Suprapubic skin (tissue), 4 donors: Measurements from ENCODE around the gene TAF6L. TPM values are rescaled to one million over a fixed set of nuclear protein-coding genes. Genes with fewer than 3 reads are reported as not detected.

ENCODE experiments used
- DNase-seq, 2 donors: peaks; one replicate each; pipeline ENCODE4 v3.0.0-alpha.2; 2019; ENCODE audit warnings: low spot score in 2 of 2
- H3K27ac ChIP-seq: fragments of 200-600 bp; sonication (generic); one replicate; pipeline ENCODE4 v1.5.1; 2019
- H3K27me3 ChIP-seq: fragments of 200-600 bp; sonication (generic); one replicate; pipeline ENCODE4 v1.5.1; 2019
- H3K36me3 ChIP-seq: fragments of 200-600 bp; sonication (generic); one replicate; pipeline ENCODE4 v1.5.1; 2019
- H3K4me1 ChIP-seq: fragments of 200-600 bp; sonication (generic); one replicate; pipeline ENCODE4 v1.5.1; 2019
- H3K4me3 ChIP-seq: fragments of 200-600 bp; sonication (generic); one replicate; pipeline ENCODE4 v1.5.1; 2019; ENCODE audit warnings: mild to moderate bottlenecking
- H3K9me3 ChIP-seq: fragments of 200-600 bp; sonication (generic); one replicate; pipeline ENCODE4 v1.5.1; 2019
- CTCF ChIP-seq, 2 donors: fragments of 200-600 bp in 1 of 2; fragments of 450-650 bp in 1 of 2; sonication (generic) in 1 of 2; IDR thresholded peaks; one replicate each; pipeline ENCODE4 v1.5.1; 2016 to 2019; ENCODE audit warnings: antibody characterized with exemption in 2 of 2, mild to moderate bottlenecking in 1 of 2, moderate library complexity in 1 of 2
- EP300 ChIP-seq: sonication (generic); formaldehyde crosslinking; IDR thresholded peaks from one replicate; pipeline ENCODE4 v1.6.1; 2017; ENCODE audit warnings: antibody characterized with exemption
- POLR2A ChIP-seq, 2 donors: fragments of 450-650 bp; IDR thresholded peaks; one replicate each; pipeline ENCODE4 v1.6.1; 2017; ENCODE audit warnings: antibody characterized with exemption in 2 of 2, mild to moderate bottlenecking in 2 of 2, moderate library complexity in 2 of 2
- POLR2AphosphoS5 ChIP-seq, 3 donors: sonication (generic); formaldehyde crosslinking; IDR thresholded peaks; one replicate each; pipeline ENCODE4 v1.6.1; 2017; ENCODE audit warnings: antibody characterized with exemption in 3 of 3
- WGBS: methylation state at CpG from one replicate; pipeline ENCODE4 v1.1.5; 2018; 5-methylcytosine and 5-hydroxymethylcytosine counted together
- total RNA-seq, 4 donors: library from RNA; depleted of rRNA; stranded (reverse); fragments of >200 nt; gene quantifications; one replicate each; pipeline ENCODE4 v1.1.0, GENCODE V29; 2016

The TAF6L gene
- total RNA-seq, 4 donors from 2014 or later: 10.2 to 48.7 (median 21.9) TPM

GRCh38 chr11:62791501-62792201 is 20.5 kb downstream of the TAF6L start, which contains the start of gene TMEM223:
Gene TMEM223, minus strand, starts transcription at chr11:62792006. Its CDS starts 12 bp downstream, at chr11:62791994.
- DNase-seq: peak; percentile 90 to 94
- Histone ChIP-seq H3K4me3 (peak within 1 kb of the TSS; percentile 92), H3K27me3 (no peaks in the 10 kb centered on the region), H3K4me1 (peaks cover 48% of the 10 kb centered on the region), H3K9me3 (no peaks in the 10 kb centered on the region), H3K36me3 (peaks cover 54% of the 10 kb centered on the region), H3K27ac (peak within 1 kb of the TSS; percentile 91)
- TF ChIP-seq CTCF (IDR thresholded peaks at IDR 0.05) (no peak), POLR2A (IDR thresholded peaks at IDR 0.05) (peak in 1 of 2 donors; percentile 47), POLR2AphosphoS5 (IDR thresholded peaks at IDR 0.05) (peak; percentile 35 to 80 (median 77)), EP300 (no peak)
- 3% methylated on average over 11 of the region's 58 CpGs for WGBS

- peak overlapping the region; percentile 92 for H3K4me3 ChIP-seq
- H3K27me3 ChIP-seq: no peaks in the 10 kb centered on the region
- H3K27ac ChIP-seq: peak overlapping the region; percentile 91
- no peaks in the 10 kb centered on the region for H3K9me3 ChIP-seq
- DNase-seq: no peak
- no peak for TF ChIP-seq POLR2A (IDR thresholded peaks at IDR 0.05)
- H3K4me1 ChIP-seq: peaks cover 48% of the 10 kb centered on the region
- 20% methylated on average over 8 of the region's 11 CpGs for WGBS
- H3K36me3 ChIP-seq: peaks cover 59% of the 10 kb centered on the region
These were observed 21.0 kb downstream of the TAF6L start for GRCh38 chr11:62792202-62792575.

- peaks cover 33% of the 10 kb centered on the region for H3K4me1 ChIP-seq
- WGBS: 79% methylated on average over 8 of the region's 8 CpGs
- no peak overlapping the region for H3K4me3 ChIP-seq
- no peak for DNase-seq
- H3K36me3 ChIP-seq: peaks cover 75% of the 10 kb centered on the region
- TF ChIP-seq POLR2A (IDR thresholded peaks at IDR 0.05): no peak
- no peak for TF ChIP-seq EP300
- no peak for TF ChIP-seq POLR2AphosphoS5 (IDR thresholded peaks at IDR 0.05)
- no peak for TF ChIP-seq CTCF (IDR thresholded peaks at IDR 0.05)
- no peaks in the 10 kb centered on the region for H3K9me3 ChIP-seq
- H3K27me3 ChIP-seq: no peaks in the 10 kb centered on the region
- H3K27ac ChIP-seq: no peak overlapping the region
These were observed 23.1 kb downstream of the TAF6L start for GRCh38 chr11:62794201-62794775.

GRCh38 chr11:62796281-62796680 is 25.1 kb downstream of the TAF6L start:
- no peak overlapping the region for H3K27ac ChIP-seq
- no peak overlapping the region for H3K4me3 ChIP-seq
- no peak for DNase-seq
- no peaks in the 10 kb centered on the region for H3K27me3 ChIP-seq
- H3K36me3 ChIP-seq: peaks cover 88% of the 10 kb centered on the region
- no peaks in the 10 kb centered on the region for H3K9me3 ChIP-seq
- TF ChIP-seq POLR2AphosphoS5 (IDR thresholded peaks at IDR 0.05): no peak
- TF ChIP-seq POLR2A (IDR thresholded peaks at IDR 0.05): no peak
- no peak for TF ChIP-seq CTCF (IDR thresholded peaks at IDR 0.05)
- TF ChIP-seq EP300: no peak
- 86% methylated on average over 7 of the region's 7 CpGs for WGBS
- H3K4me1 ChIP-seq: peaks cover 15% of the 10 kb centered on the region

- Histone ChIP-seq H3K4me3 (no peak overlapping the region), H3K4me1 (peaks cover 15% of the 10 kb centered on the region), H3K36me3 (peaks cover 90% of the 10 kb centered on the region), H3K27ac (no peak overlapping the region), H3K27me3 (no peaks in the 10 kb centered on the region), H3K9me3 (no peaks in the 10 kb centered on the region)
- no peak for DNase-seq
- WGBS: 95% methylated on average over 4 of the region's 10 CpGs
- TF ChIP-seq EP300: no peak
- TF ChIP-seq CTCF (IDR thresholded peaks at IDR 0.05): no peak
- no peak for TF ChIP-seq POLR2A (IDR thresholded peaks at IDR 0.05)
- TF ChIP-seq POLR2AphosphoS5 (IDR thresholded peaks at IDR 0.05): no peak
These were observed 28.3 kb downstream of the TAF6L start for GRCh38 chr11:62799486-62799885.
